GM19351 (cell line): ENCODE data around the gene SUSD6.
"Not testable (repeated sequence)": the region's sequence is repeated elsewhere in the genome, so short reads cannot be mapped to it uniquely, and the experiment has no call there.

ENCODE experiments used
- ATAC-seq: cut with Tn5 transposase; IDR thresholded peaks from one replicate; pipeline ENCODE4 v1.9.1; 2021; ENCODE audit warnings: mild to moderate bottlenecking, moderate library complexity; ENCODE audit not compliant: unreplicated experiment

The SUSD6 gene

DNA sequence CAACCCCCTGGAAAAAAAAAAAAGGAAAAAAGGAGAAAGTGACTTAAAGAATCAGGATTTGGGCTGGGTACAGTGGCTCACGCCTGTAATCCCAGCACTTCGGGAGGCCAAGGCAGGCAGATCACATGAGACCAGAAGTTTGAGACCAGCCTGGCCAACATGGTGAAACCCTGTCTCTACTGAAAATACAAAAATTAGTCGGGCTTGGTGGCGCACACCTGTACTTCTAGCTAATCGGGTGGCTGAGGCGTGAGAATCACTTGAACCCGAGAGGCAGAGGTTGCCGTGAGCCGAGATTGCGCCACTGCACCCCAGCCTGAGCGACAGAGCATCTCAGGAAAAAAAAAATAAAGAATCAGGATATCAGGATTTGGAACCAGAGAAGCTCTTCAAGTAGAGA lies 36.2 kb downstream of the SUSD6 start:
- not testable (repeated sequence) for ATAC-seq

DNA sequence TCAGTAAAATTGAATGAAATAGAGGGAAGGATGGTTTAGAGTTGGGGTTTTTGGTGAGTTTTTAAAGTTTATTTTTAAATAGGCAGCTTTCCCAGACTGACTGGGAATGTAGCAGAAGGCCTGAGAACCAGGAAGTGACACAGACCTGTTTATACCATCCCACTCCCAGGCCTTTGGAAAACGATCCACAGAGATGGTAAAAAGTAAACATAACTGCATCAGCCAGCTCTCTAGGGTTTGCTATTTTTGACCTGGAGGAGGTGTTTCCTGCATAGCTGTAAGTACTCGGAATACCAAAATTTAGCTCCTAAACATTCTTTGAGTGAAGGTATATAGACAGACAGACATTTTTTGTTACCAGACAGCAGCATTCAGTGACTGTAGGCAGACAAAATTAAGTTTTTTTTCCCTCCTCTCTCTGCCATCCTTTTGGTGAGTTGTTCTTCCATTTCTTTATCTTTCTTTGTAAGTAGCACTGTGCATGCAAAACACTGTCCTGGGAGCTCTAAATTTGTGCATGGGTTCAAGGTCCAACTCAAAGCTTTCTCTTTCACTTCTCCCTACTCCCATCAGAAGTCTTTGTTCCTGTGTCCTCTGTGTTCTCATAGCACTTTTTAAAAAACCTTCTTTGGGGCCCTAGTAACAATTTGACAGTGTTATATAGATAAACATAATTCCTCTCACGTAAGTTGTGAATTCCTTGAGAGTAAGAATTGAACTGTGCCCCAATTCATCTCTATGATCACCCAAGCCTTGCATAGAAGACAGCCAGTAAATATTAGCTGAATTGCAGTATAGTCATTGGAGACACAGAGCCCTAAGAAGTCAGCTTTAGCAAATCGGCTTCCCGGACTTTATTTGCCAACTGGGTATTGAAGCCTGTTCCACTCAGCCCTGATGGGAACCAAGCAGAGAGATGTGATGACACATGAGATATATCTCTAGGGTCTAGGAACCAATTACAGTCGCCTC lies 37.4 kb downstream of the SUSD6 start:
- peak; percentile 53 for ATAC-seq

DNA sequence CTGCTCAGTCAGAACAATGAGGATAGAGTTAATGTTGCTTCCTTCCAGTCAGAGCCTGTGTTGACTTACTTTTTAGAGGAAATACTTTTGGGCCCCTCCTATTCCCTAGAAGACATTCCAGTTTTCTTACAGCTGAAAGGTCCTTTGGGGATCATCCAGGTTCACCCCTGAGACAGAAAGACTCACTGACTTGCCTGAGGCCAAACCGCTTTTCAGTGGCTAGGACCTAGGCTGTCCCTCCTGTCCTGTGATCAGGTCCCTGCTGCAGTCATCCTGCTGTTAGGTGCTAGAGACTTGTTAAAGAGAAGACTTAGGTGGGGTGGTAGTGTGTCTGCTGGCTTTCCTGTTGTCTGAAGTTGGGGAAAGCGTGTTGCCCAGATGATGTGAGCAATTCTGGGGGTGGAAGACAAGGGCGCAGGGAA lies 39.6 kb downstream of the SUSD6 start:
- ATAC-seq: no peak

DNA sequence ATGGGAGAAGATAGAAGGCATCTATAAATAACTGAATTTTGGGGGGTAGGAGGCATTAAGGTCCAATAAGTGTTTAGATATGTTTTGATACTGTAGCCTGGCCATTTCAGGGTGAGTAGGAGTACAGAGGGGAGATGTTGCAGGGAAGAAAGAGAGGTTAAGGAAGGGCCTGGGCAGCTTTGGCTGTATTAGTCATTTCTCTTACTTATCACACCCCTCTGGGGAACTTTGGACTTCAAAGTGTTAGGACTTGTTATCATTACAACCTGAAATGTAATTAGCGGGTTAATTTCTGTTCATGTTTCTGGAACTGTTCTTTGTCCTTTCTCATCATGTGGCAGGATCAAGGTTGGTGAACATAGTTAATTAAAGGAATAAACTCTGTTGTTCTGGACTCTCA lies 40.3 kb downstream of the SUSD6 start:
- no peak for ATAC-seq

DNA sequence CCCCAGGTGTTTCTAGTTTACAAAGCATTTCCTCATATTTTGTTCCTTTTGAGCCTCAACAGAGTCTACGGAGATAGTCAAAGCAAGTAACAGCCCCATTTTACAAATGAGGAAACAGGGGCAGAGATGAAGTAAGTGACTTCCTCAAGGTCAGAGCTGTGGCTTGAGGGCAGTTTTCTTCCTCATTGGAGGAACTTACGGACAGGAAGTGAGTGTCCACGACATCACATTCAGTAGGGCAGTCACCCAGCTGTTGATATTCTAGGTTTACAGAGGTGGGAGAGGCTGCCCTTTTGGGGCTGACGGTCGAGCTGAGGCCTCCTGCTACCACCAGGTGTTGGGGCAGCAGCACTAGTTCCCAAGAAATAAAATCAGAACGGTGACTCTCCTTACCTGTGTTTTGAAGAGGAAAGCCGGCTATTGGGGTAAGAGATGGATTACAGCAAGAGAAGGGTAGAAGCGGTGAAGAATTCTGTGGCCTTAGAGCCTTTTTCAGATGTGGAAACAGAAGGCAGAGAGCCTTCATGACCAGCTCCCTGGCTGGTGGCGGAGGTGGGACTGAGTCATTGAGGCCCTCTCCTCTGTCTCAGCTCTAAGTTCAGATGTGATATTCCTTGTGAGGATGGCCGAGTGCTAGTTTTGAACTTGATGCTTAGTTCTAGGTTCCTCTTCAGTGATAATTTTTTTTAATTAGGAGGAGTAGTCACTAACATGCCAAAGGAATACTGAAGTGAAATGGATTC lies 41.7 kb downstream of the SUSD6 start:
- peak; percentile 52 for ATAC-seq

DNA sequence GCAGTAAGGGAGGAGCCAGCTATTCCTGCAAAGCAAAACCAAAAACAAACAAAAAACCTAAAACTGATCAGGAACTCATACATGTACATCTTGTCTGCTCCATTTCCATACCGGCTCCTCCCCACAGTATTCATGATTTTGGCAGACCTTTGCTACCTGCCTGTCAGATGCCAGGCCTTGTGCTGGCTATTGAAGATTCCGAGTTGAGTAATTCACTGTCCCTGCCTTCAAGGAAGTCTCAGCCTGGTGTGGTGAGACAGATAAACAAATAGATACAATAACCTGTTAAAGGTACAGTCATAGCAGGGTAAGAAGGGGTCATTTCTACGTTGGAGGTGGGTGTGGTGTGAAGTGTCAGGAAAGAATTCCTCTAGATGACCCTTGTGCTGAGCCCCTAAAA lies 42.7 kb downstream of the SUSD6 start:
- no peak for ATAC-seq

DNA sequence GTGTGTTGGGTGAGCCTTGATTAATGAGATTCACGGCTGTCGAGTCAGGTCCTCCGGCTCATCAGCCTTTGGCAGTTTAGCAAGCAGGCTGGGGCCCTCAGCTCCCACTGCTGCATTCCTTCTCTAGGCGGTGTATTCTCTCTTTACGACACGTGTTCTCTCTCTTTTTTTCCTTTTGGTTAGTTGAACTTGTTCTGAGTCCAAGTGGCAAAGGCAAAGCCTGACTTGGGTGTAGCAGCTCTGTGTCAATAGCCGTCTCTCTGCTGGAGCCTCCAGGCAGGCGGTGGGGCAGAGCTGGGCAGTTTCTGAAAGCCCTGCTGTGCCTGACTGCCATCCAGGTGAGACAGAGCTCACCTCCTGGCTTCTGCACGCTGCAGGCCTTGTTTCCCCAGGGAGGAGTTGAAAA lies 46.6 kb downstream of the SUSD6 start:
- ATAC-seq: no peak

DNA sequence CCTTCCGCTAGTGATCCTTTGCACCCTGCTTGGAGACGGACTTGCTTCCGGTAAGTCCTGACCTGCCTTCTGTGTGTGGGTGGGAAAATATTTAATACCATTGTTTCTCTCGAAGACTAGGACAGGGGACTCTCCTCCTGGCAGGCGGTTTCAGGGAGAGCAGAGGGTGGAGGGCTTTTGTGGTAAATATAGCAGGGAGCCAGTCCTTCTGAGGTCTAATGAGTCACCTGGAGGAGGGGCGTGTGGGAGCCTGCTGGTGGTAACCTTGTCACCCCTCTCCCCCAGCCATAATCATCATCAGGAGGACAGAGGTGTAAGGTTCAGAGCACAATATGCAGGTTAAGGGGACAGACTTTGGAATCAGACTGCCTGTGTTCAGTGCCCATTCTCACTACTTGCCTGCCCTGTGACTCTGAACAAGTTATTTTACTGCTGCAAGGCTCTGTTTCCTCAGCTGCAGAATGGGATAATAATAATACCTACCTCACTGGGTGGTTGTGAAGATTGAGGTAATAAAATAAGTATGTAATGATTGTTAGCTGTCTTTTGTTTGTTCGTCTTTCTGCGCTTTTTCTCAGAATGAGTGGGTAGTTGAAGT lies 47.4 kb downstream of the SUSD6 start:
- ATAC-seq: no peak

DNA sequence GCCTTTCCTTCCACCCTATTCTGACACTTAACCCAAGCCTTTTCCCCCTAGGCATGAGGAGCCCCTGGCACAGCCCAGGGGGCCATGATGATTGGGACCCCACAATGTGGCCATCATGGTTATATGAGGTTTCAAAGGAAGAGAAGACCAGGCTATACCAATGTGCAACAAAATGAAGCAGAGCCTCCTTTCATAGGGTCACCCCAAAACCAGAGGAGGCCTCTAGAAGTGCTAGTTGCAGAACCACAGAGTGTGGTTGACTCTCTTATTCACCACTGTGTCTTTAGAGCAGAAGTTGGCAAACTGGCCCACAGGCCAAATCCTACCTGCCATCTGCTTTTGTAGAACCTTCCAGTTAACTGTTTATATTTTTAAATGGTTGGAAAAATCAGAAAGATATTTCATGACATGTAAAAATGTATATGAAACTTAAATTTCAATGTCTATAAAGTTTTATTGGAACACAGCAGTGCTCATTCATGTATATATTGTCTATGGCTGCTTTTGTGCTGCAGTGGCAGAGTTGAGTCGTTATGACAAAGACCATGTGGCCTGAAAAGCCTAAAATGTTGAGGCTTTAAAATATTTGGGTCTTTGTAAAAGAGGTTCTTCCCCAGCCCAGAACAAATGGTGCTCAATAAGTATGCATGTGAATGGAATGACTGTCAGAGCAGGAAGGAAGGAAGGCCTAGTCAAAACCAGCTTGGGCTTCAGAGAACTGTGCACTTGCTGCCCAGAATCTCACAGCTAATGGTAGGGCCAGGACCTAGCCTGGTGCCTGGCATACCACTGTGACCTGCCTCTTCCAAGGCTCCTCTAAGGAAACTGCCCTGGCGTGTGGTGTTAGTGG lies 49.2 kb downstream of the SUSD6 start:
- ATAC-seq: no peak

DNA sequence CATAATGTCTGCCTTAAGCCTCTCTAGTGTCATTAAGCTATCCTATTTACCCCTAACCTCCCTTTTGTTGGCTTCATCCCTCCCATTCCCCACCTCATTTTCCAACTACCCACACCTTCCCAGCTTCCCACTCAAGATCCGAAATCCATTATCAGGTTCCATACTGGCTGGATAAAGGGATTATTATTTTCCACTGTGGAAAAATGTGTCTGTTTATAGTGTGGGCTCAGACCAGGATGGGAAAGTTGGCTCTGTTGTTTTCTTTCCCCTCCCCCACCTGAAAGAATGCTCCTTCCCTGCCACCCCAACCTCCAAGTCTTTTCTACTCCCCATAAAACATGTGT lies 49.8 kb downstream of the SUSD6 start:
- no peak for ATAC-seq

DNA sequence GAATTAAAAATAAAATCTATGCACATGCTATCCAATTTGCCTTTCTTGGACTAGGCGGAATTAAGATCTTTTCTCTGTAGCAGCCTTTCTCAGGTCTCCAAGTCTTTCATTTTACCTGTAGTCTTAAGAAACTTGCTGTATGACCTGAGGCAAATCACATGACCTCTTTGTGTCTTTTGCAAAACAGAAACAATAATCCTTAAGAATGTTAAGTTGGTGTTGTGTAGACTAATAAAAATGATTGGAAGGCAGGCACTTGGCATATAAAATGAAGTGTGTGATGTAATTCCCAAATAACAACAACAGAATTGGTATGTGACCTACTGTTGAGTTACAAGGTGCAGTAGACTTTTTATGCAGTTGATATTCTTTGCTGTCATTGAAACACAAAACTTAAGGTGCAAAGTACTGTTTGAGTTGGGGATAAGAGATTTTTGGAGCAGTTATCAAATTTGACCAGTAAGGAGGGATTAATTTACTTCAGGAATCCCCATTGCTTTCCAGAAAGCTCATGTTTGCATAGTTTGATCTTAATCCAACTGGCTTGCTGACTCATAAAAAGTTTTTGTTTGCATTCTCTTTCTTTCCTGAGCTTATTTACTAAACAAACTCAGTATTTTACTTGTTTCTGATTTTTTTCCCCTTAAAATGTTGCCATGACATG lies 51.4 kb downstream of the SUSD6 start:
- ATAC-seq: no peak

DNA sequence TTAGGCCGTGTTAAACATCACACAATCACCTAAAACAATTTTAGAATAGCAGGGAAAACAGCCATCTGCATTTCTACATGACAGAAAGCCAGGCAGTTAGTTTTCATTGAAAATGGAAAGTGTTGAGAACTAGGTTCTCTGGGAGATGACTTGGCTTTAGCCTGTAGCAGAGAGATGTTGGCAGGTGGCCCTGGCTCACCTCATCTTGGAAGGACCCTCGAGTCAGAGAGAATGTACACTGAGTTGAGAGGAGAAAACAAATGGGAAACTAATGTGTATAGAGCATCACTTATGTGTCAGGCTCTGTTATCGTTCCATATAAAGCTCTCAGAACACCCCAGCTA lies 51.9 kb downstream of the SUSD6 start:
- no peak for ATAC-seq

DNA sequence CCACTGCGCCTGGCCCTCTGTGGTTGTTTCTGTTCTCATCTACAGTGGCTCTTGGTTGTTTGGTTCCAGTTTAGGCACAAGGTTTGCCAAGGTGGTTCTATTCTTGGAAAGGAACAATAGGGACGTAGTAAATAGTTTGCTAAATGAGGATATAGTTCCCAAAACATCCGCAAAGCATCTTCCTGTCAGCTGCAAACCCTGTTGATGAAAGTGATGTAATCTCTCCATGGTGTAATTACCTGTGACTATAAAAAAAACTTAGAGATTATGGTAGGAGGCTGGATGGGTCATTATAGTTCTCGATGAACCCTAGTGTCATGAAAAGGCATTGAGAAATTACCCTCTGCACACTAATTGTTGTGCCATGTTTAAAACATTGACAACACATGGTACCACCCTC lies 52.9 kb downstream of the SUSD6 start:
- no peak for ATAC-seq

DNA sequence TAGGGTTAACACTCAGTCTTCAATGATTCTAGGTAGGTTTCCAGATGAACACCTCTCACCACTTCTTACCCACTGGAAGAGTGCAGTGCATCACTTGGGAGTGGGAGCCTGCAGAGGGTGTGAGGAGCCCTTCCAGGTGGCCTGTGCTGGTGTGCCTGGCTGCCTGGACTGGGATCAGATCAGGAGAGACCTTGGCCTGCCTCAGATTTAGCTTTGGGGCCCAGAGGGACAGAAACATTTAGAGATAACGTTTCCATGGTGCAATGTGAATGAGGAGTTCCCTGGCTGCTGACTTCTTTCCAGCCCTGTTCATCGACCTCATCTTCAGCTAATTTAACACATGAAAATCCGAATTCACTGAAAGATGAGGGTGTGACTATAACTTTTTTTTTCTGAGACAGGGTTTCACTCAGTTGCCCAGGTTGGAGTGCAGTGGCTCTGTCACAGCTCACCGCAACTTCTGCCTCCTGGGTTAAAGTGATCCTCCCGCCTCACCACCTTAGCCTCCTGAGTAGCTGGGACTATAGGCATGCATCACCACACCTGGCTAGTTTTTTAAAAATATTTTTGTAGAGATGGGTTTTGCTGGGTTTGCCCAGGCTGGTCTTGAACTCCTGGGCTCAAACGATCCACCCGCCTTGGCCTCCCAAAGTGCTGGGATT lies 53.6 kb downstream of the SUSD6 start:
- no peak for ATAC-seq

DNA sequence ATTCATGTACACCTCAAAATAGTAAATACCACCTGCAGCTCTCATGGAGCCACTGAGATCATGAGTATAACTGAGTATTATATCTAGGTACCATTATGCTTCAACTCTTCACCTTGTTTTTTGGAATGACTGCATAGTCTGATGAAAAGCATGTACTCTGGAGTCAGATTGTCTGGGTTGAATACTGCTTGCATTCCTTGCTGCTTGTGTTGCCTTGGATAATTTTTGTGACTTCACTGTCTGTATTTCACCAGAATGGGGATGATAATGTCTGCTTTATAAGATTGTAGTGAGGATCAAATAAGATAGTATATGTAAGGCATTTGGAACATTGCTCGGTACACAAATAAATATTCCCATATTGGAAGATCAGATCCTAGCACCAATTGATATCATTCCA lies 54.2 kb downstream of the SUSD6 start:
- no peak for ATAC-seq

DNA sequence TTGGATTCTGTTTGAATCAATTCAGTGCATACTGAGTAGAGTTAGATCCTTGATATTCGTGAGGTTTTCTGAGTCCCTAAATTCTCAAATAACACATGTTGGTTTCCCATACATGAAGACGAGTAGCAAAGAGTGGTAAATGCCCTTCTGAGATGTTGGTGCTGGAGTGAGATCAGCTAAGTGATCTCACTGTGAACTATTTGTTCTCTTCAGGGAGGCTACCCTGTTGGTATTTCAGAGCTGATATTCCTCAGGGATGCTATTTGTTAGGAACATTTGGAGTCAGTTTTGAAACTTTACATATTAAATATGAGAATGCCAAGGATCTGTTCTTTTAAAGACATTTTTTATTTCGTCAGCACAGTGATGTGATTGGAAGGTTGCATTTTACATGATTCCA lies 54.7 kb downstream of the SUSD6 start:
- ATAC-seq: no peak

DNA sequence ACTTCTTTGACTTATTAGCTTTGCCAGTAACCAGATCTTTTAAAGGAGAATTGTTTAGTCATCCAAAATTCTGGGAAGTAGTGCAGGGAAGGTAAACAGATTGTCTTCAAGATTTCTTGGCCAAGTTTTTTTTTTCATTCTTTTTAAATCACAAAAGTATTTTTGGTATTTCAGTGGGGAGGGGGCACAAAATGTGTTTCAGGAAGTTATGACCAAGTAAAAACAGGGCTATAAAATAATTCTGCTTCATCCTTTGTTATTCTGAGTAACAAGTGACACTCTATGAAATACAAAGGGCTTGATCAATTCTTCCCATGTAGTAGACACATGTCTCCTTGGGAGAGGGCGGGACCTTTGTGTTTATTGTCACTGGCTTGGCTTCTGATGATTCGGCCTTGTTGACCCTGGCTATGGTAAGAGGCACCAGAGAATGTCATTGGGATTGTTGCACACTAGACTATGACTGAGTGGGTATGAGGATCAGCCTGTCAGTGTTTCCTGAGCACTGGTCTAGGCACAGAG lies 55.4 kb downstream of the SUSD6 start:
- ATAC-seq: no peak

DNA sequence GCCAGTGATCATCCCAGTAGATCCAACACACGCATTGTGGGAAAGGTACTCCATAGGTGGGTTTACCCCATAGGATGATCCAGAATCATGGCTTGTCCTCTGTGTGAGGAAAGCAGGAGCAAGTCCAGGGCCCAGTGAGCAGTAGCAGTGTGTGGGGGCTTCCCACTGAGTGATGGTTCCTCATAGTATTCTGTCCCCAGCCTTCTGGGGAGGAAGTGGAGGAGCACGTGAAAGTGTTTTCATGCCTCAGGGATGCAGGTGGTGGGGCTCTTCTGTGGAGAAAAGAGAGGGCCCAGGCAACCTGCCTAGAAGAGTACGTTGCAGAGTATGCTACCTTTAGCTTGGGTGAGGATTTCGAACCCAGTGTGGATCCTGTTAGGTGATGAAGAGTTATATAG lies 56.5 kb downstream of the SUSD6 start:
- ATAC-seq: peak; percentile 24

DNA sequence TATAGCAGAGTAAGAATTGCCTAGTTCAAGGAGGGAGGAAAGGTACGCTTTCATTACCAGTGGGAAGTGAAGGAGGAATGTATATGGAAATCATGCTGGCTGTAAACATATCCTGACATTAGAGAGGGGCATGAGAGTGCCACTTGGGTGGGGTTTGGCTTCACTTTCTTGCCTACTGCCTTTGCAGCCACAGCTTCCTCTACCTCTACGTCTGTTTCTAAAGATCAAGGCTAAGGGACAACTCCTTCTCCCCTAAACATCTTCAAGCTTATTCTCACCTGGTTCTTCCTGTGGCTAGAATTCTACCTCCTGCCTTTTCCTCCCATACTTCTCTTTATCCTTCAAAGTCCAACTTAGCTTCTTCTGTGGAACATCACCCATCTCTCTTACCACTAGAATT lies 58.0 kb downstream of the SUSD6 start:
- ATAC-seq: no peak

DNA sequence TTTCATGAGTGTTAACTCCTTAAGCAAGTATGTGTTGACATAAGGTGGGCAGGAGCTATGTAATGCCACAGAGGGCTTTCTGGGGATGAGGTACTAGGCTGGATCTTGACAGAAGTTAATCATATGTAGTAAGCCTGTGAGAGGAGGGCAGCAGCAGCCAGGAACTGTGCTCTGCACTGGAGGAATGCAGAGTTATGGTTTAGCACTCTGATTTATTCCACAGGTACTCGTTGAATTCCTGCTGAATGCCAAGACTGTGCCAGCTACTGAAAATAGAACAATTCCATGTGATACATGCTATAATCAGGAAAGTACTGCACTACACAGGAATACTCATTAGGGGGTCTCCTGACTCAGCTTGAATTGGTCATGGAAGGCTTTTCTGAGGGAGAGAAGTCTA lies 58.7 kb downstream of the SUSD6 start:
- no peak for ATAC-seq
